Globus pallidus (tissue), 1 donor: Measurements from ENCODE around the gene GOLGA8A.
"Not testable (repeated sequence)": the region's sequence is repeated elsewhere in the genome, so short reads cannot be mapped to it uniquely, and the experiment has no call there.

ENCODE experiments used
- DNase-seq: peaks from one replicate; pipeline ENCODE4 v3.0.0-alpha.2; 2015; ENCODE audit warnings: low spot score

The GOLGA8A gene

DNA sequence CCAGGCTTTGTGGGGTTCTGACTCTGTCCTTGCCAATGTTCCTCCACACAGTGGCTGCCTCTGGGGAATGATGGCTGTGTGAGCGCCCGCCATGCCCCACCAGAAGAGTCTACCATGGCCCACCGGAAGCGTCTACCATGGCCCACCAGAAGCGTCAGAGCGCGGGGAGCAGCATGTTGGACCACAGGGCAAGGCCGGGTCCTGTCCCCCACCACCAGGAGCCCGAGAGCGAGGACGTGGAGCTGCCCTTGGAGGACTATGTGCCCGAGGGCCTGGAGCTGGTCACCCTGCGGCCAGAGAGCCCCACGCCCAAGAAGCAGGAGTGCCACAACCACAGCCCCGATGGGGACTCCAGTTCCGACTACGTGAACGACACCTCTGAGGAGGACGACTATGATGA is 28.1 kb downstream of the GOLGA8A start:
- not testable (repeated sequence) for DNase-seq

DNA sequence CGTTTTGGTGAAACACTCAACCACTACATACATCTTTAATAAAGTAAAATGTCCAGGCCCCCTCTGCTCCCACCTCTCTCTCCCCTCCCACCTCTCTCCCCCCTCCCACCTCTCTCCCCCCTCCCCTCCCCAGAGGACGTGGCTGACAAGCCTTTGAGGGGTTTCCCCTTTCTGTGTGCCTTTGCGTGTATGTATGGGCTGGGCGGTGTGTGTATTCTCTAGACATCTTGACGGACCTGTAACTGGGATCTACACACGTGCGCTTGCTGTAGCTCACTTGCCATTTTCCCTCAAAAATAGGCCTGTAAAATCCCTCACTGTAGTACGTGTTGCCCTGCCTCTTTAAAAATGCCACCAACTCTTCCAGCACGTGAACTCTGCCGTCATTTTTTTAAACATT is 28.6 kb downstream of the GOLGA8A start:
- not testable (repeated sequence) for DNase-seq

DNA sequence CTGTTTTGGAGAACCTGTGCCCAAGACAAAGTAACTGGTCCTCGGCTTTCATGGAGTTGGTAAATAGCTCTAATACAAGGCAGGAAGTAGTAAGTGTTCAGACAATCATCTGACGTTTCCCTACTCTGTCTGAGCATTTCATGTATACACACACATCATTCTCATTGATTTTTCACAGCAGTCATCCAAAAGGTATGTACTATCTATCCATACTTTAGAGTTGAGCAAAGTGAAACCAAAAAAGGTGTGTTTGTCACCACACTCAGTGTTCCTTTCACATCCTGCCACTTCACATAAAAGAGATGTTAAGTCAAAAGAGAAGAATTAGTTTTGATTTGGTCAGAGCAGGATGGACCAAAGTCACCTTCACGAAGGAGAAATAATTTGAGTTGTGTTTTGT is 33.7 kb downstream of the GOLGA8A start:
- not testable (repeated sequence) for DNase-seq

DNA sequence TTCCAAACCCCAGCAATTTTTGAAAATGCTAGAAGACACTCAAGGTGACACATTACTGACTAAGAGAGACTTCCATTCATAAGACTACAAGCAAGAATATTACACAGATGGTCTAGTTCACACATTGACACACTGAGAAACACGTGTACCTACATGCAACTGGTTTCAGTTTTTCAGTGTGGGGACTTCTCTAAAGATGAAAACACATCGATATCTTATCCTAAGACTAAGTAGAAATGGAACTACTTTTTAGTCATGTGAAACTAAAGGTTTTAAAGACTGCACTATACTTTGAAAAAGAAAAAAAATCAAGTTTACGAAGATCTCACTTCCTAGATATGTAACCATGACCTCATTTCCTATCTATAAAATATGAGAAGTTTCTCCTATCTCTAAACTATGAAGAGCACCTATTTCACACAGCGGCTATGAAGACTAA is 34.4 kb downstream of the GOLGA8A start:
- not testable (repeated sequence) for DNase-seq

DNA sequence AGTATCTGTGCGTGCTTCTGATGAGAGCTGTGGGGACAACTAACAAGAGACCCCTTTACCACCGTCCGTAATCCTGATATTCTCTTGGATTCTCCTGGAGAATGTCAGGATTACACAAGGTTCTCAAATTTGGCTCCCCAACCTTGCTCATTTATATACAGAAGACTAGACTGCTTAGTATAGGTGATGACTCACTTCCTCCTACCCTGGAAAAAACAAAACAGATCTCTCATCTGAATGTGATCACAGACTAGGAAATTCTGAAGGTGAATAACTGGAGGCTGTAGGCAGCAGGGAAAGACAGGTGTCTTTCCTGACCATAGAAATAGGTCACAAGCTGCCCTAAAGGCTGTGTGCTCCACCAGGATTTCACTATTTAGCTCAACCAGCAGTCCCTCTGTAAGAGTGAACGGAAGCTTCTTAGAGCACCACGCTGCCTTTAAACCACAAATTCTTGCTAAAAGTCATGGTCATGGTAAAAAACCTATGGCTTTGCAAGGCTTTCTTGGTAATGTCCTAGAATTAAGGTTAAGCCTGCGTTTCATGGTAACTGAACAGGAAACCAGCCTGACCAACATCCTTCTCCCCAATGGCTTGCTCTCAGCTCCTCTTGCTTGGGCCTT is 39.9 kb downstream of the GOLGA8A start:
- not testable (repeated sequence) for DNase-seq

DNA sequence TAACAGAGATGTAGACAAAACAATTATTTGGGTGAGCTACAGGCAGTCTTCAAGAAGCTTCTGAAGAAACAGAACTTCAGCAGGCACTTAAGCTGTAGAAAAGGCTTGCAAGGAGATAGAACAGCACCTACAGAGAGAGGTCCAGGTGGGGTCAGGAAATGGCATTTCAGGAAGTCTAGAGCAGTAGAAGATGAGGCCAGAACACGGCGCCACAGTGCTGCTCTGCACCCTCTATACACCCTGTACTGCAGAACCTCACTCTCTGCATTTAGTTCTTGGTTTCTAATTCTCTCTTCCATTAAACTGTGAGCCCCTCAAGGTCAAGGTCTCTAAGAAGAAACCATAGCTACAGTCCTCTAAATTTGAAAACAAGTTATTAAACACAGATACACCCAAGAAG is 44.6 kb downstream of the GOLGA8A start:
- not testable (repeated sequence) for DNase-seq

DNA sequence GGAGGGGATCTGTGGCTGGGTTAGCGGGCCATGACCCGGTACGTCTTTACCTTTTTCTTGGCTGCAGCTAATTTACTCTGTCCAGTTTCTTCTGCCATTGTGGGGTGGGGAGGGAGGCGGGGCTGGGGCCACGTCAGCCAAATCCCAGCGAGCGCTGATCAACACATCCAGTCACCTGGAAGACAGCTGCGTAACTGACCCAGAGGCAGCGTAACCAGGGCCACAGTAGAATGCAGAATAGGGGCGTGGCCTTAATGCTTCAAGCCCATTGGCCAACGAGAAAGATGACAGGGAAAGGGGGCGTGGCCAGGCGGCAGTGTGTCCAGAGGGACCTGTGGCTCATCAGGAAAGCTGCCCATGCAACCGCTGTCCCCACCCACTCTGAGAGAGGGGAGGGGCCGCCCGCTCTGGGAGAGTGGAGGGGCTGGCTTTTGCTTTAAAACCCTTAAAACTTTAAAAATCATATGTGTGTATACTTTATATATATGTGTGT is 48.0 kb downstream of the GOLGA8A start:
- not testable (repeated sequence) for DNase-seq
